ENCODE results near the gene PRKCA. TPM values are rescaled to one million over a fixed set of nuclear protein-coding genes. Genes with fewer than 3 reads are reported as not detected.

The PRKCA gene
- total RNA-seq, 1 donor: 60.5 TPM

DNA sequence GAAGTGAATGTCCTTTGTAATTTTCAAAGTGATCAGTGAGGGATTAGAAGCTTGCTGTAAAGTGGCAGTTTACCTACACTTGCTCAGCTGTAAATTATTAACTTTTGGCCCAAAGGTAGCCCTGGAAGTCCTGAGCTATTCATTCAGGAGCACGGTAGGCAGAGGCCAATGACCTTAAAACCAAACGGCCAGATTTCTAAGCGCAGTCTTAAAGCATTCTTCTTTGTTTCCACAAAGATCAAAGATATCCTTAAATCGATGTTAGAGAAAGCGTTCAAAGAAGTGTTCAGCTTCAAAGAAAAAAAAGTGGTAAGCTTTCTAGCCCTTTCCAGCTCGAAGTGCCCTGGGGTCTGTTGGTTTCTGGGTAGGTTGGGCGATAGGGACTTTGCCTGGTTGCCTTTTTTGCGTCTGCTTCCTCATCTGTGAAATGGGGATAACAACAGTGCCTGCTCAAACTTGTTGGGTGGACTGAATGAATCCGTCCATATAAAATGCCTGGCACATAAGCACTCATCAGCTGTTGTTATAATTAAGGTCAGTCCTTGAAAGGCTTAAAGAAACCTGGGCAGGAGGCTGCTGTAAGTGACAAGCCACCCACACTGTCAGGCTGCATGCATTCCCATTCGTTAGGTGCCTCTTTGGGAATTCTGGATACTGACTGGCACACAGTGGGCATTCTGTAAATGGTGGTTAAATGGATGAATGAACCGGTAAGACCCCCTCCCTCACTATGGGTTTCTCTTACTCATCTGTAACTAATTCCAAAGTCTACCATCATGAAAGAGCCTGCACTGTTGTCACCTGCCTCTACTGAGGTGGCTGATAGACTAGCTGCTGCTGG is 113.2 kb downstream of the PRKCA start:
- no peak for DNase-seq (ENCODE audit: low read depth)
- TF ChIP-seq, protein P1, sequence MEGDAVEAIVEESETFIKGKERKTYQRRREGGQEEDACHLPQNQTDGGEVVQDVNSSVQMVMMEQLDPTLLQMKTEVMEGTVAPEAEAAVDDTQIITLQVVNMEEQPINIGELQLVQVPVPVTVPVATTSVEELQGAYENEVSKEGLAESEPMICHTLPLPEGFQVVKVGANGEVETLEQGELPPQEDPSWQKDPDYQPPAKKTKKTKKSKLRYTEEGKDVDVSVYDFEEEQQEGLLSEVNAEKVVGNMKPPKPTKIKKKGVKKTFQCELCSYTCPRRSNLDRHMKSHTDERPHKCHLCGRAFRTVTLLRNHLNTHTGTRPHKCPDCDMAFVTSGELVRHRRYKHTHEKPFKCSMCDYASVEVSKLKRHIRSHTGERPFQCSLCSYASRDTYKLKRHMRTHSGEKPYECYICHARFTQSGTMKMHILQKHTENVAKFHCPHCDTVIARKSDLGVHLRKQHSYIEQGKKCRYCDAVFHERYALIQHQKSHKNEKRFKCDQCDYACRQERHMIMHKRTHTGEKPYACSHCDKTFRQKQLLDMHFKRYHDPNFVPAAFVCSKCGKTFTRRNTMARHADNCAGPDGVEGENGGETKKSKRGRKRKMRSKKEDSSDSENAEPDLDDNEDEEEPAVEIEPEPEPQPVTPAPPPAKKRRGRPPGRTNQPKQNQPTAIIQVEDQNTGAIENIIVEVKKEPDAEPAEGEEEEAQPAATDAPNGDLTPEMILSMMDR (IDR thresholded peaks at IDR 0.05; ENCODE audit: insufficient read depth, low read depth, low read length): no peak
- H3K4me3 ChIP-seq (ENCODE audit: low read depth, low read length): no peak overlapping the region

DNA sequence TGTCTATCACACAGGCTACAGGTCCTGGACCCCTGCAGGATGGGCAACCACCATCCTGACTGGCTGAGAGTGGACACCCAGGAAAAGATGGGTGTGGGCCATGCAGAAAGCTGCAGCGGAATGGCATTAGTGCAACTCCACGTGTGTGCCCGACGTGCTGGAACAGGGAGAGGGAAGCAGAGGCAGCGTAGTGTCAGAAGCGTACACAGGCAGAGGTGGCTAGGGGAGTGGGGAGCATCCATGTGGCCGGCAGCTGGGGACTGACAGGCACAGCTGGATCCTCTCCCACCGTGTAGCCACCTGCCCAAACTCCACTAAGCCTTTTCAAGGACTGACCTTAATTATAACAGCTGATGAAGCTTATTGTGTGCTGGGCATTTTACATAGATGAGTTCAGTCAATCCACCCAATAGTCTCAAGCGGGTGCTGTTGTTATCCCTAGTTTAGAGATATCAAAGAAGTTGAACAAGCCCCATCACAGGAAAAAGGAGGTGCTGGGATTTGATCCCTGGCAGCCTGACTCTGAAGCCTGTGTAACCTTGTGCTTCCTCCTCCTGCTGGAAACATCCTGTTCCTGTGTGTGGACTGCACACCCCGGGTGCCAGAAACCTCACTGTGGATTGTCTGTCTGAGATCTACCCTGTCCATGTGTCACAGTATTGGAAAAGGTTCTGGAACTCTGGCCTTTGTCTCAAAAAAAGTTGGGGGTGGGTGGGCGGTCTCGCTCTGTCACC is 114.0 kb downstream of the PRKCA start:
- no peak overlapping the region for H3K4me3 ChIP-seq (ENCODE audit: low read depth, low read length)
- TF ChIP-seq, protein P1 (IDR thresholded peaks at IDR 0.05; ENCODE audit: insufficient read depth, low read depth, low read length): no peak
- DNase-seq (ENCODE audit: low read depth): no peak

DNA sequence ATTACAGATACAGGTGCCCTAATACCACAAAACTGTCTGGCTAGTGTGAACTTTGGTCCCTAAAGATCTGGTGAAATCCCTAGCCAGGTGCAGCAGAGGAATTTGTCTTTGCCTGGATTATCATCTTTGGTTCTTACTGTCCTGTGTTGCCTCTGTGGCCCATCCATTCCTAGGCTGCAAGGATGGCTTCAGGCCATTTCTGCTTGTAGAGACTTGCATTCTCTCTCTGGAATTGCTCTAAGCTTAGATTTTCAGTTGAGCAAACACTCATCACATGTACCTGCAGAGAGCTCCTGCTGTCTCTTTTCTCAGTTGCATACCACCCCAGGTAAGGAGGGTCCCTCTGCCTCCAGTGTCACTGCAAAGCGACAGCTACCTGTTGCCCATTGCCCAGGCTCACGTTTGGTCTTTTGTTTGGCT is 114.9 kb downstream of the PRKCA start:
- H3K4me3 ChIP-seq (ENCODE audit: low read depth, low read length): no peak overlapping the region
- DNase-seq (ENCODE audit: low read depth): no peak
- TF ChIP-seq, protein P1 (IDR thresholded peaks at IDR 0.05; ENCODE audit: insufficient read depth, low read depth, low read length): no peak

DNA sequence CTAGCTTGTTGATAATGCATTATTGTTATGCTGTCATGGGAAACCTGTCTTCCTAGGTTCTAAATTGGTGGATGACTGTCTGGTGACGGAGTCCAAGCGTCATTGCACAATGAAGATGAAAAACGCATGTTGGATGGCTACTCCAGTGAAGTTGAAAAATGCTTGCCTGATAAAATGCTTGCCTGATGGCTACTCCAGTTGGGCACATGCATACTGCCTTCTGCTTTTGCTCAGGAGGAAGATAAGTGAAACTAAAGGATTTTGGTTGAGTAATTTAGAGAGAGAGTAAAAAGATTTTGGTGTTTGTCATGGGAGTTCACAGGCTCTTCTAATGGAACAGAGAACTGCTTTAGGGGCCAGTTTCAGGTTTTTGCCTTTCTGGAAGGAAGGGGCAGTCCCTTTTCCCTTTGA is 118.6 kb downstream of the PRKCA start:
- peak; percentile 86 for DNase-seq (ENCODE audit: low read depth)
- H3K4me3 ChIP-seq (ENCODE audit: low read depth, low read length): no peak overlapping the region
- TF ChIP-seq, protein P1 (IDR thresholded peaks at IDR 0.05; ENCODE audit: insufficient read depth, low read depth, low read length): no peak

DNA sequence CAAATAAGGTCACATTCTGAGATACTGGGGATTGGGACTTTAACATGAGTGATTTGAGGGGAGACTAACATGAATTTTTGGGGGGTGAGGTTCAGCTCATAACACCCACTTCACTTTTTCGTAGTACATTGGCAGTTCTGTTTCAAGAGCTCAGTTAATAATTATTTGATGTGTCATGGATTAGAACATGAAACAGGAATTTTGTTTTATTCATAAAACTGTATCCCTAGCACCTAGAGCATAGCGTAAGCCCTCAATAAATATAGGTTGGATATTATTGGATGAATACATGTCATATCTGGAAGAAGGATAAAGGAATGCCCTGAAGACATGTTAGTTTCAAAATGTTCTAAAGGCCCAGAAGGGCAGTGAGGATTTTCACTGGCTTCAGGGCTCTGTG is 119.8 kb downstream of the PRKCA start:
- no peak overlapping the region for H3K4me3 ChIP-seq (ENCODE audit: low read depth, low read length)
- no peak for DNase-seq (ENCODE audit: low read depth)
- TF ChIP-seq, protein P1 (IDR thresholded peaks at IDR 0.05; ENCODE audit: insufficient read depth, low read depth, low read length): no peak

DNA sequence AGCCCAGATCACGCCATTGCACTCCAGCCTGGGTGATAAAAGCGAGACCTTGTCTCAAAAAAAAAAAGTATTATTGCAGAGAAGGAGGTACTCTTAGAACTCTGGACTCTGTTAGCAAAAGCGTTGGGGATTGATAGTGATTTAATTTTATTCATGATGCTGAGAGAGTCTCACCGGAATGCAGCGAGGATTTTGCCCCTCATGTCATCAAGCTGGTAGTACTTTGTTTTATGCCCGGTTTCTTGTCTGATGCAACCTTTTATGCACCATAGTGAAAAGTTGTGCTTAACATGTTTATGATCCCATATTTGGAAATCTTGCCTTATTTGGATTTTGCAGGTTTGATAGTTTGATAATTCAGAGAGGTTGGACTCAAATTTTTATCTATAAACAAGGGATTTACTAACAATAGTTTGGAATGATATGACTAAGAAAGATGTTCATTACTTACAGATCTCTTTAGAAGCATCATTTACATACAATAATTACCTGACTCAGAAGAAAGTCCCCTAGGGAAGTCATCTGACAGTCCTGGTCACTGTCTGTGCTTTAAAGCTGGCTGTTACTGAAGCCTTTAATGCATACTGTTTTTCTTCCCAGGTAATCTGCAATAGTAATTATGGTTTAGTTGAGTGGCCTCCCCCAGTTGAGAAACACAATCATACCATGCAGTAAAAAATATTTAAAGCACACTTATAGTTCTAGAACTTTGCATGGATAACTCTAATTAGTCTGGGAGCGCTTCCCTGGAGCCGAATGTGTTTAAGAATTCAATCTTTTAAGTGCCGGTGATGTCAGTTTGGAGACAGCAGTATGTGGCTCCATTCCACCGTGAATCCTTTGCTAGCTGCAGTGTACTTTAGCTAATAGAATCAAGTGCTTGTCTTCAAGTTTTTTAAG is 120.9 kb downstream of the PRKCA start:
- TF ChIP-seq, protein P1 (IDR thresholded peaks at IDR 0.05; ENCODE audit: insufficient read depth, low read depth, low read length): no peak
- peak; percentile 43 for DNase-seq (ENCODE audit: low read depth)
- H3K4me3 ChIP-seq (ENCODE audit: low read depth, low read length): no peak overlapping the region
